GOT3 (cell line): ENCODE measurements around the gene AURKA.
"Not testable (repeated sequence)": the region's sequence is repeated elsewhere in the genome, so short reads cannot be mapped to it uniquely, and the experiment has no call there.

Source experiments
- DNase-seq: peaks from one replicate; lab custom pipeline; 2025; ENCODE audit warnings: mixed read lengths; lab: John Stamatoyannopoulos, UW

AURKA gene

GRCh38 chr20:56422076-56422823, 30.2 kb upstream of the AURKA start:
- no peak for DNase-seq

- DNase-seq: no peak
These were observed 29.1 kb upstream of the AURKA start for GRCh38 chr20:56420940-56421688.

- DNase-seq: no peak
These were observed 28.0 kb upstream of the AURKA start for GRCh38 chr20:56420028-56420427.

- DNase-seq: no peak
These were observed 26.4 kb upstream of the AURKA start for GRCh38 chr20:56418385-56418861.

GRCh38 chr20:56417911-56418310, 25.9 kb upstream of the AURKA start:
- DNase-seq: no peak

GRCh38 chr20:56417402-56417801, 25.4 kb upstream of the AURKA start:
- no peak for DNase-seq

- no peak for DNase-seq
These were observed 23.1 kb upstream of the AURKA start for GRCh38 chr20:56414842-56415765.

- no peak for DNase-seq
These were observed 20.9 kb upstream of the AURKA start for GRCh38 chr20:56412949-56413348.

- no peak for DNase-seq
These were observed 20.4 kb upstream of the AURKA start for GRCh38 chr20:56412473-56412790.

- no peak for DNase-seq
These were observed 19.9 kb upstream of the AURKA start, which contains the start of gene CASS4 for GRCh38 chr20:56411759-56412472. Gene CASS4 (plus strand): TSS chr20:56412260. CDS start chr20:56412459, 199 bp downstream.

GRCh38 chr20:56411287-56411686, 19.3 kb upstream of the AURKA start:
- not testable (repeated sequence) for DNase-seq

- DNase-seq: no peak
These were observed 17.9 kb upstream of the AURKA start for GRCh38 chr20:56409956-56410355.

GRCh38 chr20:56409521-56409920, 17.5 kb upstream of the AURKA start:
- DNase-seq: no peak

GRCh38 chr20:56406910-56407309, 14.9 kb upstream of the AURKA start:
- no peak for DNase-seq

- DNase-seq: not testable (repeated sequence)
These were observed 13.3 kb upstream of the AURKA start for GRCh38 chr20:56405356-56405755.

- no peak for DNase-seq
These were observed 11.4 kb upstream of the AURKA start for GRCh38 chr20:56403465-56403864.

GRCh38 chr20:56400001-56400640, 8.1 kb upstream of the AURKA start:
- peak; percentile 5 for DNase-seq

- no peak for DNase-seq
These were observed 3.2 kb upstream of the AURKA start for GRCh38 chr20:56395166-56395565.

- DNase-seq: no peak
These were observed 1.6 kb upstream of the AURKA start for GRCh38 chr20:56393653-56394052.

- DNase-seq: no peak
These were observed 967 bp upstream of the AURKA start for GRCh38 chr20:56392881-56393482.
